HepG2 (cell line): ENCODE results near the gene FUCA1. TPM values are rescaled to one million over a fixed set of nuclear protein-coding genes. Genes with fewer than 3 reads are reported as not detected.

Experiments used
- BRF2 ChIP-seq: sonication (generic); formaldehyde crosslinking; IDR thresholded peaks from 2 replicates; pipeline ENCODE4 v1.8.1; 2022; ENCODE audit warnings: mild to moderate bottlenecking, missing genetic modification reagents
- CEBPB ChIP-seq: IDR thresholded peaks from 2 replicates; pipeline ENCODE4 v1.6.1; 2011; ENCODE audit warnings: low read depth, low read length, improper control_type of control experiment, borderline replicate concordance
- DRAP1 ChIP-seq: IDR thresholded peaks from 2 replicates; pipeline ENCODE4 v1.6.1; 2016; ENCODE audit warnings: missing genetic modification reagents, missing compliant biosample characterization
- EED ChIP-seq: sonication (generic); formaldehyde crosslinking; IDR thresholded peaks from 2 replicates; pipeline ENCODE4 v1.5.0; 2020; ENCODE audit warnings: mild to moderate bottlenecking, missing genetic modification reagents
- ESRRA ChIP-seq: sonication (generic); formaldehyde crosslinking; IDR thresholded peaks from 2 replicates; pipeline ENCODE4 v1.5.1; 2020; ENCODE audit warnings: mild to moderate bottlenecking, low read depth, missing genetic modification reagents
- HMGXB3 ChIP-seq: sonication (generic); formaldehyde crosslinking; IDR thresholded peaks from 2 replicates; pipeline ENCODE4 v1.4.0; 2020; ENCODE audit warnings: missing genetic modification reagents, borderline replicate concordance
- HNF4A ChIP-seq: sonication (generic); formaldehyde crosslinking; IDR thresholded peaks from 2 replicates; pipeline ENCODE4 v1.4.0; 2020; ENCODE audit warnings: missing genetic modification reagents
- MED8 ChIP-seq: sonication (generic); formaldehyde crosslinking; IDR thresholded peaks from 2 replicates; pipeline ENCODE4 v1.8.1; 2023; ENCODE audit warnings: mild to moderate bottlenecking, missing genetic modification reagents; ENCODE audit not compliant: insufficient replicate concordance
- MEIS1 ChIP-seq: sonication (generic); formaldehyde crosslinking; IDR thresholded peaks from 2 replicates; pipeline ENCODE4 v1.9.0; 2021; ENCODE audit warnings: mild to moderate bottlenecking, missing genetic modification reagents, moderate library complexity, borderline replicate concordance
- MEIS2 ChIP-seq: sonication (generic); formaldehyde crosslinking; IDR thresholded peaks from 2 replicates; pipeline ENCODE4 v1.9.0; 2021; ENCODE audit warnings: mild to moderate bottlenecking, missing genetic modification reagents
- MIXL1 ChIP-seq: IDR thresholded peaks from 2 replicates; pipeline ENCODE4 v1.6.1; 2016
- MYPOP ChIP-seq: sonication (generic); formaldehyde crosslinking; IDR thresholded peaks from 2 replicates; pipeline ENCODE4 v1.8.1; 2023; ENCODE audit warnings: mild to moderate bottlenecking, moderate library complexity, missing genetic modification reagents
- RFXAP ChIP-seq: sonication (generic); formaldehyde crosslinking; IDR thresholded peaks from 2 replicates; pipeline ENCODE4 v1.4.0; 2020; ENCODE audit warnings: missing genetic modification reagents, borderline replicate concordance
- SNRNP70 ChIP-seq: fragments of 200-400 bp; formaldehyde crosslinking; IDR thresholded peaks from 2 replicates; pipeline ENCODE4 v1.6.1; 2017; ENCODE audit warnings: mild to moderate bottlenecking, low read depth, low read length, moderate library complexity
- SP1 ChIP-seq, 2 experiments: fragments of 450-650 bp in 1 of 2; sonication (generic) in 1 of 2; formaldehyde crosslinking in 1 of 2; IDR thresholded peaks; 2 replicates each; pipeline versions ENCODE4 v1.4.0 to v1.6.1; 2016 to 2020; ENCODE audit warnings: missing genetic modification reagents in 1 of 2
- SP140L ChIP-seq: sonication (generic); formaldehyde crosslinking; IDR thresholded peaks from 2 replicates; pipeline ENCODE4 v1.4.0; 2020; ENCODE audit warnings: missing genetic modification reagents, borderline replicate concordance
- UBTF ChIP-seq: sonication (generic); formaldehyde crosslinking; IDR thresholded peaks from 2 replicates; pipeline ENCODE4 v1.4.0; 2020; ENCODE audit warnings: mild to moderate bottlenecking, missing genetic modification reagents
- ZMAT5 ChIP-seq: sonication (generic); formaldehyde crosslinking; IDR thresholded peaks from 2 replicates; pipeline ENCODE4 v1.5.0; 2020; ENCODE audit warnings: mild to moderate bottlenecking, low read depth, missing genetic modification reagents, borderline replicate concordance
- ZMYM3 ChIP-seq: sonication (generic); formaldehyde crosslinking; IDR thresholded peaks from 2 replicates; pipeline ENCODE4 v1.5.1; 2020; ENCODE audit warnings: mild to moderate bottlenecking, missing genetic modification reagents
- ZNF292 ChIP-seq: sonication (generic); formaldehyde crosslinking; IDR thresholded peaks from 2 replicates; pipeline ENCODE4 v1.8.1; 2022; ENCODE audit warnings: mild to moderate bottlenecking, low read depth, missing genetic modification reagents, borderline replicate concordance
- ZNF879 ChIP-seq: sonication (generic); formaldehyde crosslinking; IDR thresholded peaks from 2 replicates; pipeline ENCODE4 v1.8.1; 2023; ENCODE audit warnings: missing genetic modification reagents
- polyA plus RNA-seq, 8 experiments: library from polyadenylated mRNA; depleted of rRNA in 3 of 8; stranded (reverse) in 7 of 8; unstranded in 1 of 8; fragments of >200 nt; fragmentation: Illumina TruSeq in 4 of 8; extraction: Trizol in 4 of 8; gene quantifications; 2 replicates each; pipeline versions ENCODE4 v1.2.1 to v1.2.3, GENCODE V29; 2011 to 2016; ENCODE audit warnings: low read depth in 4 of 8, missing spikeins in 1 of 8, mixed read lengths in 1 of 8; ENCODE audit not compliant: insufficient read depth in 1 of 8
- total RNA-seq, 5 experiments: library from RNA; depleted of rRNA; stranded (reverse); fragments of >200 nt; fragmentation: Illumina TruSeq; extraction: Trizol; gene quantifications; 2 replicates each; pipeline ENCODE4 v1.2.3, GENCODE V29; 2016; ENCODE audit warnings: low read depth in 1 of 5

FUCA1 gene
- total and polyA plus RNA-seq, 2 of the 13 experiments (the other 11 are each of a cell fraction or from before 2014, with no cell fraction given): 32.7 to 33.6 TPM

- TF ChIP-seq BRF2 (CRISPR knock-in tag) (no peak), ZNF292 (CRISPR knock-in tag) (no peak), ZMYM3 (CRISPR knock-in tag) (no peak), SP140L (CRISPR knock-in tag) (no peak), SP1 (IDR thresholded peaks at IDR 0.05) (no peak), SP1 (CRISPR knock-in tag; IDR thresholded peaks at IDR 0.05) (no peak), HNF4A (CRISPR knock-in tag) (peak; percentile 84), DRAP1 (CRISPR knock-in tag) (peak; percentile 46), MYPOP (CRISPR knock-in tag) (no peak), MEIS1 (CRISPR knock-in tag) (no peak), UBTF (CRISPR knock-in tag) (no peak), HMGXB3 (no peak), MEIS2 (CRISPR knock-in tag) (no peak), ZMAT5 (CRISPR knock-in tag) (no peak), RFXAP (CRISPR knock-in tag) (no peak), ESRRA (CRISPR knock-in tag) (no peak), MED8 (no peak), ZNF879 (CRISPR knock-in tag) (0 out of 2 replicates have a peak, but pooled peaks have one; percentile 10), EED (CRISPR knock-in tag) (no peak), CEBPB (no peak), SNRNP70 (no peak), MIXL1 (CRISPR knock-in tag) (no peak)
These were observed 43.4 kb downstream of the FUCA1 start (continued) for GRCh38 chr1:23824711-23825075.
